Measurements from ENCODE around the gene MAP3K3.

Gene MAP3K3

DNA sequence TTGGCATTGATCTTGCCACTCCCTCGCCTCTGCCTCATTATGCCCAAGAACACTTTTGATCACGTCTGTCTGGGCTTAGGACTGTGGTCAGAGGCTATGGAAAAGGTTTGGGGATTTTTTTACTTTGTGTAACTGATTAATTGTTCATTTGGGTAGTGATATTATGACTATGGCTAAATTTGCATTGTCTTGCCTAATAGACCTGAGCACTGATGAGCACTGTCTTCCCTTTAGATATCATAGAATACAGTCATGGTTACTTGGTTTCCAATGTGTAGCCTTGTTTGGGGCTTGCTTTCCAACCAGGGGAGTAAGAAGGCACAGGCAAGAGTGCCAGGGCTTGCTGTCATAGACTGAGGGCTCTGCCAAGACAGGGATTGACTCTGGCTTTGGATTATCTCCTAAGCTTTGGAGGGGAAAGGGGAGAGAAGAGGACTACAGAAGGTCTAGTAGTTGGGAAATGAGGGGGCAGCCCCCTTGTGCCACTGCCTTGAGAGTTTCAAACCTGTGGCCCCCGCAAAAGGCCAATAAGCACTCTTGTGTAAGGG is 64.0 kb downstream of the MAP3K3 start:
- H3K27ac ChIP-seq: no peak overlapping the region
- TF ChIP-seq, protein P1, sequence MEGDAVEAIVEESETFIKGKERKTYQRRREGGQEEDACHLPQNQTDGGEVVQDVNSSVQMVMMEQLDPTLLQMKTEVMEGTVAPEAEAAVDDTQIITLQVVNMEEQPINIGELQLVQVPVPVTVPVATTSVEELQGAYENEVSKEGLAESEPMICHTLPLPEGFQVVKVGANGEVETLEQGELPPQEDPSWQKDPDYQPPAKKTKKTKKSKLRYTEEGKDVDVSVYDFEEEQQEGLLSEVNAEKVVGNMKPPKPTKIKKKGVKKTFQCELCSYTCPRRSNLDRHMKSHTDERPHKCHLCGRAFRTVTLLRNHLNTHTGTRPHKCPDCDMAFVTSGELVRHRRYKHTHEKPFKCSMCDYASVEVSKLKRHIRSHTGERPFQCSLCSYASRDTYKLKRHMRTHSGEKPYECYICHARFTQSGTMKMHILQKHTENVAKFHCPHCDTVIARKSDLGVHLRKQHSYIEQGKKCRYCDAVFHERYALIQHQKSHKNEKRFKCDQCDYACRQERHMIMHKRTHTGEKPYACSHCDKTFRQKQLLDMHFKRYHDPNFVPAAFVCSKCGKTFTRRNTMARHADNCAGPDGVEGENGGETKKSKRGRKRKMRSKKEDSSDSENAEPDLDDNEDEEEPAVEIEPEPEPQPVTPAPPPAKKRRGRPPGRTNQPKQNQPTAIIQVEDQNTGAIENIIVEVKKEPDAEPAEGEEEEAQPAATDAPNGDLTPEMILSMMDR (IDR thresholded peaks at IDR 0.05): no peak
- H3K4me3 ChIP-seq: no peak overlapping the region
- DNase-seq (ENCODE audit: low spot score): no peak

DNA sequence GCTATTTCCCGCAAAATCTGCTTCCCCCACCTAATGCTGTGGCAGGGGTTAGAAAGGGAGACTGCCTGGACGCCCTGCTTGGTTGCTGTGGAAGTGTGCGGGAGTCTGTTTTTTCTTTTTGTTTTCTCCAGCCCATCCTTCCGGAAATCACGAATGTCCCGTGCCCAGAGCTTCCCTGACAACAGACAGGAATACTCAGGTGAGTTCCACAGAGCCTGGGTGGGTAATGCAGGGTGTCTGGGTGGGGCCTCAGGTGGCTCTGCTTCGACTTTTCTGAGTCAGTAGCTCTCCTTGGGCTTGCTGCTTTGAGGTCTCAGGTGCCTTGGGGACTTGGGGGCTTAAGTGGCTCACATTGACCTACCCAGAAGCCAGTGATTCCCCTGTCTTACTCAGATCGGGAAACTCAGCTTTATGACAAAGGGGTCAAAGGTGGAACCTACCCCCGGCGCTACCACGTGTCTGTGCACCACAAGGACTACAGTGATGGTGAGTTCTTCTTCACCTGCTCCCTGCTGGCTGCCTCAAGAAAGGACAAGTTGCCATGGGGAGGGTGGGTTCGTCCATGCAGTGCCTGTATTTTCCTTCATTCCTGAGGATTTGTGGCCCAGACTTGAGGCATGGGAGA is 66.3 kb downstream of the MAP3K3 start:
- no peak for DNase-seq (ENCODE audit: low spot score)
- no peak overlapping the region for H3K27ac ChIP-seq
- TF ChIP-seq, protein P1 (IDR thresholded peaks at IDR 0.05): no peak
- H3K4me3 ChIP-seq: no peak overlapping the region

DNA sequence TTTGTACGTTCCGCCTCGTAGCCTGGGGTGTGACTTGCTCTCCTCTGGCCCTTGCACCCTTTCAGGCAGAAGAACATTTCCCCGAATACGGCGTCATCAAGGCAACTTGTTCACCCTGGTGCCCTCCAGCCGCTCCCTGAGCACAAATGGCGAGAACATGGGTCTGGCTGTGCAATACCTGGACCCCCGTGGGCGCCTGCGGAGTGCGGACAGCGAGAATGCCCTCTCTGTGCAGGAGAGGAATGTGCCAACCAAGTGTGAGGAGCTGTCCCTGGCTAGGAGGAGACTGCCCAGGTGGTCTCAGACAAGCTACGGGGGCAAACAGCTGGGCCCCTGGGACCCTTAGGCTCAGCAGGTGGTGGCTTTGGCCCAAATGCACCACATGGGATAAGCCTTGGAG is 67.3 kb downstream of the MAP3K3 start:
- H3K27ac ChIP-seq: no peak overlapping the region
- no peak overlapping the region for H3K4me3 ChIP-seq
- TF ChIP-seq, protein P1 (IDR thresholded peaks at IDR 0.05): no peak
- no peak for DNase-seq (ENCODE audit: low spot score)

DNA sequence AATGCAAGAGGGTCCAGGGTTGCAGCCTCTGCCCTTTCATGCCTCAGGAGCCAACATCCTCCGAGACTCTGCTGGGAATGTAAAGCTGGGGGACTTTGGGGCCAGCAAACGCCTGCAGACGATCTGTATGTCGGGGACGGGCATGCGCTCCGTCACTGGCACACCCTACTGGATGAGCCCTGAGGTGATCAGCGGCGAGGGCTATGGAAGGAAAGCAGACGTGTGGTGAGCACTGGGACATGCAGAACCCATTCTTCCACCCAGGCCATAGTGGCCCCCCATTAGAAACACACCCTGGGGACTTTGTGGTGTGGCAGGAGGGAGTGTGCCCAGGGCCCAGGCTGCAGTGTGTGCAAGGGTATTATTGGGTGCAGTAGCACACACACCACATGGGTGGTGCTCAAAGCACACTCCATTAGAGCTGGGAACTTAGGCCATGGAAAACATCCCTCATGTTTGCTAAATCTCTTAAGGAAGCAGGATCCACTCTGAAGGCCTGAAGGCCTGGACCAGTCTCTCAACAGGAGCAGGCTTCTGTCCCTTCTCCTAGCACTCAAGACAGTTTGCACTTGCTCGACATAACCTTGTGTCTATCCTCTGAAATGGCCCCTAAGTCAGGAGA is 70.1 kb downstream of the MAP3K3 start:
- no peak for DNase-seq (ENCODE audit: low spot score)
- H3K4me3 ChIP-seq: no peak overlapping the region
- TF ChIP-seq, protein P1 (IDR thresholded peaks at IDR 0.05): no peak

DNA sequence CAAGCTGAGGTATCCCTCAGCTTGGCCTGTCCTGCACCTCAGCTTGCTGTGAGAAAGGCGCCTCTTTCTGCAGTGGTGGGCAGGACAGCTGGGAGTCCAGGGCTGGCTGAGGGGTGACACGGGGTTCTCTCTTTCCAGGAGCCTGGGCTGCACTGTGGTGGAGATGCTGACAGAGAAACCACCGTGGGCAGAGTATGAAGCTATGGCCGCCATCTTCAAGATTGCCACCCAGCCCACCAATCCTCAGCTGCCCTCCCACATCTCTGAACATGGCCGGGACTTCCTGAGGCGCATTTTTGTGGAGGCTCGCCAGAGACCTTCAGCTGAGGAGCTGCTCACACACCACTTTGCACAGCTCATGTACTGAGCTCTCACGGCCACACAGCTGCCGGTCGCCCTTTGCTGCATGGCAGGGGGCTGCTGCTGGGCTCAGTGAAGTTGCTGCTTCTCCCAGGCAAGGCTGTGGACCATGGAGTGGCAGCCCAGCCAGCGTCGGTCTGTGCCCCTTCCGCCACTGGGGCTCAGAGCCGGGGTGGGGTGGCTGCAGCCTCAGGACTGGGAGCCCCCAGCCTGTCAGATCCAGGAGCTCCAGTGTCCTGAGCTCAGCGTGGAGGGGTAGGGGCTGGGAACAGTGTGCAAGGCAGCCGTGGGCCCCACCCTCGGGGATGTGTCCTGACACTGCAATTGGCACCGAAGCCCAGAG is 71.3 kb downstream of the MAP3K3 start:
- TF ChIP-seq, protein P1 (IDR thresholded peaks at IDR 0.05): no peak
- DNase-seq (ENCODE audit: low spot score): no peak
- Histone ChIP-seq H3K4me3 (no peak overlapping the region), H3K27ac (no peak overlapping the region)

More for the DNA sequence above, 70.1 kb downstream of the MAP3K3 start:
- no peak overlapping the region for H3K27ac ChIP-seq

DNA sequence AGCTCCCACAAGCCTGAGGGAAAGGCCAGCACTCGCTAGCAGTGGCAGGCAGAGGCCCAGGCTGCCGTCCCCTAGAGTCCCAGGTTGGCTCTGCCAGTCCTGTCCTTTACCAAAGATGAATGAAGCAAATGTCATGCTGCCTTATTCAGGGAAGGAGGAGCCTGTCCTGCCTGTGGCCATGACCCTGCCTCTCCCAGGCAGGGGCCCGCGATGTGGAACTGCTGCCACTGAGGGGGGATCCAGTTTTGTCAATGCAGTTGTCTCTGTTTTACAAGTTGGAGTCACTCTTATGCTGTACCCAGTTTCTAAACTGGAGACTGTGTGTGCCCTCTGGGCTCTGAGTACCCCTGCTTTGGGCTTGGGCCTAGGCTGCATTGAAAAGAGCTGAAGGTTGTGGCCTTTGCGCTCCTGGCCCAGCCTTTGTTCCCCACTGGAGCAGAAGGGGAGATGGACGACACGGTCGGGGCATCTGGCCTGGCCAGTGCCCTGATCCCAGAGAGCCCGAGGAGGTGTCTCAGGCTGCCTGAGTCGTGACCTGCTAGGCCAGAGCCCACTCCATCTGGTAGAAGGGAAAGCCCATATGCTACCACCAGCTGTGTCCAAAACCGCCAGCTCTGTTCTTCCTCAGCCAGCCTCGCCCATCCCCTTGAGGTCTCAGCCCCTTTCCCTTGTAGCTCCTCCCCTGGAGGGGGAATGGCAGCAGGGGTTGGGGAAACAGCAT is 72.2 kb downstream of the MAP3K3 start:
- TF ChIP-seq, protein P1 (IDR thresholded peaks at IDR 0.05): no peak
- Histone ChIP-seq H3K27ac (no peak overlapping the region), H3K4me3 (no peak overlapping the region)
- no peak for DNase-seq (ENCODE audit: low spot score)
